GM12891 (cell line): Measurements from ENCODE around the gene SLC7A14.

Experiments
- PAX5 ChIP-seq: IDR thresholded peaks from 2 replicates; pipeline ENCODE4 v1.6.1; 2011; ENCODE audit warnings: low read length, moderate library complexity, mild to moderate bottlenecking; ENCODE audit not compliant: insufficient read depth, severe bottlenecking
- POLR2A ChIP-seq: IDR thresholded peaks from 2 replicates; pipeline ENCODE4 v1.6.1; 2011; ENCODE audit warnings: low read depth, low read length, control low read depth
- POLR2AphosphoS5 ChIP-seq: IDR thresholded peaks from 2 replicates; pipeline ENCODE4 v1.6.1; 2011; ENCODE audit warnings: low read depth, low read length, control low read depth
- TAF1 ChIP-seq: IDR thresholded peaks from 2 replicates; pipeline ENCODE4 v1.6.1; 2011; ENCODE audit warnings: low read depth, low read length, control low read depth

GRCh38 chr3:170437176-170437575 lies 148.7 kb downstream of the SLC7A14 start:
- TF ChIP-seq POLR2A (no peak), POLR2AphosphoS5 (no peak), TAF1 (no peak), PAX5 (no peak)
